ENCODE data around the gene SMIM10L1. TPM values are rescaled to one million over a fixed set of nuclear protein-coding genes. Genes with fewer than 3 reads are reported as not detected.

Gene SMIM10L1
- total and polyA plus RNA-seq, 12 donors, result 9.1 to 67.4 (median 25.8) TPM

GRCh38 chr12:11133162-11133561, 37.8 kb upstream of the SMIM10L1 start:
- intact Hi-C loops (cut with DNase I), result no loop called here
- DNase-seq, result no peak
- peaks cover 0 to 13% of the 10 kb centered on the region in 2 donors for H3K4me1 ChIP-seq (replicated peaks in 1 of 2)
- H3K9me3 ChIP-seq (replicated peaks in 1 of 3), result no peaks in the 10 kb centered on the region
- no peak overlapping the region for H3K4me3 ChIP-seq
- H3K27ac ChIP-seq, result no peak overlapping the region
- H3K36me3 ChIP-seq (replicated peaks in 1 of 2), result no peaks in the 10 kb centered on the region
- no peak for TF ChIP-seq CTCF (IDR thresholded peaks at IDR 0.05)
- TF ChIP-seq POLR2A (IDR thresholded peaks at IDR 0.05), result no peak
- H3K27me3 ChIP-seq, result no peaks in the 10 kb centered on the region
- 91 to 97% (median 96%) methylated on average over 2 of the region's 2 CpGs for WGBS, 4 donors

- H3K9me3 ChIP-seq (replicated peaks in 1 of 3), result no peaks in the 10 kb centered on the region
- intact Hi-C loops (cut with DNase I), result no loop called here
- no peak overlapping the region for H3K4me3 ChIP-seq
- H3K27me3 ChIP-seq, result no peaks in the 10 kb centered on the region
- WGBS, 4 donors, result 94 to 98% (median 95%) methylated on average over 2 of the region's 2 CpGs
- peaks cover 0 to 13% of the 10 kb centered on the region in 2 donors for H3K4me1 ChIP-seq (replicated peaks in 1 of 2)
- TF ChIP-seq CTCF (IDR thresholded peaks at IDR 0.05), result no peak
- no peak for DNase-seq
- no peaks in the 10 kb centered on the region for H3K36me3 ChIP-seq (replicated peaks in 1 of 2)
- no peak overlapping the region for H3K27ac ChIP-seq
These were observed 37.2 kb upstream of the SMIM10L1 start for GRCh38 chr12:11133816-11134215.

- Histone ChIP-seq H3K4me1 (replicated peaks in 1 of 2) (peaks cover 0 to 13% of the 10 kb centered on the region in 2 donors), H3K36me3 (replicated peaks in 1 of 2) (no peaks in the 10 kb centered on the region), H3K9me3 (replicated peaks in 1 of 3) (no peaks in the 10 kb centered on the region), H3K4me3 (no peak within 1 kb of the TSS), H3K27me3 (no peaks in the 10 kb centered on the region), H3K27ac (no peak within 1 kb of the TSS)
- WGBS, 4 donors, result 60 to 84% (median 79%) methylated on average over 3 of the region's 3 CpGs
- intact Hi-C loops (cut with DNase I), result no loop called here
- DNase-seq, result no peak
- TF ChIP-seq CTCF (IDR thresholded peaks at IDR 0.05), result no peak
- no peak for TF ChIP-seq POLR2A (IDR thresholded peaks at IDR 0.05)
These were observed 36.7 kb upstream of the SMIM10L1 start, which contains the start of gene TAS2R30 for GRCh38 chr12:11134305-11134704. TAS2R30 (minus strand) TSS chr12:11134644; CDS start chr12:11134244, 400 bp downstream.

- WGBS, 4 donors, result 40 to 75% (median 65%) methylated on average over 2 of the region's 2 CpGs
- intact Hi-C loops (cut with DNase I), result no loop called here
- H3K4me1 ChIP-seq (replicated peaks in 1 of 2), result peaks cover 0 to 13% of the 10 kb centered on the region in 2 donors
These were observed 34.9 kb upstream of the SMIM10L1 start for GRCh38 chr12:11136075-11136474.

More at GRCh38 chr12:11136075-11136474, 34.9 kb upstream of the SMIM10L1 start:
- no peaks in the 10 kb centered on the region for H3K9me3 ChIP-seq (replicated peaks in 1 of 3)
- no peak overlapping the region for H3K27ac ChIP-seq
- no peak for TF ChIP-seq POLR2A (IDR thresholded peaks at IDR 0.05)
- TF ChIP-seq CTCF (IDR thresholded peaks at IDR 0.05), result no peak
- H3K36me3 ChIP-seq (replicated peaks in 1 of 2), result no peaks in the 10 kb centered on the region
- H3K4me3 ChIP-seq, result no peak overlapping the region
- no peak for DNase-seq
- no peaks in the 10 kb centered on the region for H3K27me3 ChIP-seq
